Upper lobe of left lung (tissue), 6 donors: Measurements from ENCODE around the gene CCNB1. TPM values are rescaled to one million over a fixed set of nuclear protein-coding genes. Genes with fewer than 3 reads are reported as not detected.
A peak's percentile ranks its signal among the peaks of the same experiment; 100 is the strongest.

ENCODE experiments used
- ATAC-seq, 2 donors: fragments of 200-7000 bp; cut with Tn5 transposase; one replicate each; pipeline ENCODE4 v1.9.1; 2022; ENCODE audit warnings: mild to moderate bottlenecking in 2 of 2, moderate library complexity in 2 of 2; ENCODE audit not compliant: low FRiP score in 2 of 2
- DNase-seq, 2 donors: peaks; one replicate each; pipeline ENCODE4 v3.0.0-alpha.2; 2019 to 2020
- H3K27ac ChIP-seq, 4 donors: fragments of 200-600 bp; sonication (generic); one replicate each; pipeline ENCODE4 v1.5.1; 2016 to 2019
- H3K27me3 ChIP-seq, 4 donors: fragments of 200-600 bp; sonication (generic); one replicate each; pipeline ENCODE4 v1.5.1; 2017 to 2019
- H3K36me3 ChIP-seq, 4 donors: fragments of 200-600 bp; sonication (generic); one replicate each; pipeline ENCODE4 v1.5.1; 2016 to 2019
- H3K4me1 ChIP-seq, 4 donors: fragments of 200-600 bp; sonication (generic); one replicate each; pipeline ENCODE4 v1.5.1; 2018 to 2019
- H3K4me3 ChIP-seq, 4 donors: fragments of 200-600 bp; sonication (generic); one replicate each; pipeline ENCODE4 v1.5.1; 2017 to 2019; ENCODE audit warnings: mild to moderate bottlenecking in 2 of 4, moderate library complexity in 1 of 4
- H3K9me3 ChIP-seq, 4 donors: fragments of 200-600 bp; sonication (generic); one replicate each; pipeline ENCODE4 v1.5.1; 2018 to 2019
- EP300 ChIP-seq, 4 donors: sonication (generic); formaldehyde crosslinking; IDR thresholded peaks; one replicate each; pipeline ENCODE4 v1.5.1; 2017; ENCODE audit warnings: antibody characterized with exemption in 4 of 4, control low read depth in 2 of 4
- POLR2A ChIP-seq, 4 donors: fragments of 450-650 bp; IDR thresholded peaks; one replicate each; pipeline ENCODE4 v1.5.1; 2016 to 2017; ENCODE audit warnings: antibody characterized with exemption in 4 of 4, mild to moderate bottlenecking in 2 of 4
- POLR2AphosphoS5 ChIP-seq, 2 donors: sonication (generic); formaldehyde crosslinking; IDR thresholded peaks; one replicate each; pipeline ENCODE4 v1.5.1; 2017; ENCODE audit warnings: antibody characterized with exemption in 2 of 2
- WGBS, 2 donors: methylation state at CpG; one replicate each; pipeline ENCODE4 v1.1.5; 2017 to 2018; 5-methylcytosine and 5-hydroxymethylcytosine counted together
- total RNA-seq, 6 donors: library from RNA; depleted of rRNA in 4 of 6; stranded (reverse); fragments of >200 nt in 4 of 6; gene quantifications; one replicate each; pipeline versions ENCODE4 v1.1.0 to v1.2.1, GENCODE V29; 2016 to 2021
- TF ChIP-seq, protein P1 (sequence below), 6 experiments: fragments of 450-650 bp in 4 of 6; fragments of 200-600 bp in 2 of 6; sonication (generic) in 2 of 6; IDR thresholded peaks; one replicate each; pipeline ENCODE4 v1.5.1; 2016 to 2019; ENCODE audit warnings: antibody characterized with exemption in 6 of 6
- donor health status: DM: no; HTN: no; CAD: no; lungs with moderate emphysema.
- donor health status: DM: no; HTN: yes; CAD: no; lungs with severe emphysema.

The CCNB1 gene
- total RNA-seq, 6 donors from 2014 or later: 2.1 to 9.8 (median 5.6) TPM

DNA sequence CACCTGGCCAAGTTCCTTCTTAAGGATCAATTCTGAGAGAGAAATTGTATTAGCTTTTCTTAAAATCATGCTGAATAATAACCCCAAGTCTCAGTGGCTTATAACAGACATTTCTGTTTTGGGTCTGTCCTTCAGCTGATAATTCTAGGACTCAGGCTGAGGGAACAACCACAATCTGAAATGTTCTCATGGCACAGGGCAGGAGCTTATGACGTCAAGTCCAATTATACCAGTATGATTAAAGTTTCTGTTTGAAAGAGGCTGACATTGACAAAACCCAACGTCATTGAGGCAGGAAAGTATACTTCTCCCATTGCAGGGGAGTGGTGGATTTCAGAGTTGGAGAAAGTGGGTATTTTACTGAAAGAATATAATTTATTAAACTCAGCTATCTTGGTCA, 44.2 kb downstream of the CCNB1 start:
- 93 to 96% methylated on average over 2 of the region's 2 CpGs for WGBS, 2 donors
- TF ChIP-seq EP300 (IDR thresholded peaks at IDR 0.05) (no peak), POLR2A (IDR thresholded peaks at IDR 0.05) (no peak), POLR2AphosphoS5 (IDR thresholded peaks at IDR 0.05) (no peak)
- TF ChIP-seq, protein P1, sequence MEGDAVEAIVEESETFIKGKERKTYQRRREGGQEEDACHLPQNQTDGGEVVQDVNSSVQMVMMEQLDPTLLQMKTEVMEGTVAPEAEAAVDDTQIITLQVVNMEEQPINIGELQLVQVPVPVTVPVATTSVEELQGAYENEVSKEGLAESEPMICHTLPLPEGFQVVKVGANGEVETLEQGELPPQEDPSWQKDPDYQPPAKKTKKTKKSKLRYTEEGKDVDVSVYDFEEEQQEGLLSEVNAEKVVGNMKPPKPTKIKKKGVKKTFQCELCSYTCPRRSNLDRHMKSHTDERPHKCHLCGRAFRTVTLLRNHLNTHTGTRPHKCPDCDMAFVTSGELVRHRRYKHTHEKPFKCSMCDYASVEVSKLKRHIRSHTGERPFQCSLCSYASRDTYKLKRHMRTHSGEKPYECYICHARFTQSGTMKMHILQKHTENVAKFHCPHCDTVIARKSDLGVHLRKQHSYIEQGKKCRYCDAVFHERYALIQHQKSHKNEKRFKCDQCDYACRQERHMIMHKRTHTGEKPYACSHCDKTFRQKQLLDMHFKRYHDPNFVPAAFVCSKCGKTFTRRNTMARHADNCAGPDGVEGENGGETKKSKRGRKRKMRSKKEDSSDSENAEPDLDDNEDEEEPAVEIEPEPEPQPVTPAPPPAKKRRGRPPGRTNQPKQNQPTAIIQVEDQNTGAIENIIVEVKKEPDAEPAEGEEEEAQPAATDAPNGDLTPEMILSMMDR (IDR thresholded peaks at IDR 0.05): no peak

DNA sequence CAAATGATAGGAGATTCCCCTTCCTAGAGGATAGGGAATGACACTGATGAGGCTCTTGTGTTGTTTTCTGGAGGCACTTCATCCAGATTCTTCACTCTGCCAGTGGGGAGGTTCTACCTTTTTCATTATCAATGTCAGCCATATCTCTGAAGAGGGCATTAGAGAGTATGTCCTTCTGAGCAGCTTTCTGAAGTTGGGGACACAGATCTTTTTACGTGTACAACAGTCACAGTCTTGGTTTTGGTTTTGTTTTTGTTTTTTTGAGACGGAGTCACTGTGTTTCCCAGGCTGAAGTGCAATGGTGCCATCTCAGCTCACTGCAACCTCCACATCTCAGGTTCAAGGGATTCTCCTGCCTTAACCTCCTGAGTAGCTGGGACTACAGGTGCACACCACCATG, 45.1 kb downstream of the CCNB1 start:
- Histone ChIP-seq H3K27ac (no peak overlapping the region), H3K4me1 (peaks cover 0 to 4% (median 0%) of the 10 kb centered on the region in 4 donors), H3K9me3 (no peaks in the 10 kb centered on the region), H3K27me3 (no peaks in the 10 kb centered on the region), H3K36me3 (no peaks in the 10 kb centered on the region), H3K4me3 (no peak overlapping the region)
- ATAC-seq (no peak), DNase-seq (no peak)
- TF ChIP-seq, protein P1 (IDR thresholded peaks at IDR 0.05): no peak
- no peak for TF ChIP-seq POLR2A (IDR thresholded peaks at IDR 0.05)
- TF ChIP-seq POLR2AphosphoS5 (IDR thresholded peaks at IDR 0.05): no peak
- no peak for TF ChIP-seq EP300 (IDR thresholded peaks at IDR 0.05)
- 75 to 91% methylated on average over 2 of the region's 2 CpGs for WGBS, 2 donors

More for the DNA sequence above, 44.2 kb downstream of the CCNB1 start:
- H3K9me3 ChIP-seq: no peaks in the 10 kb centered on the region
- ATAC-seq (no peak), DNase-seq (no peak)
- H3K27me3 ChIP-seq: no peaks in the 10 kb centered on the region
- no peaks in the 10 kb centered on the region for H3K4me1 ChIP-seq
- no peak overlapping the region for H3K27ac ChIP-seq
- no peaks in the 10 kb centered on the region for H3K36me3 ChIP-seq
- no peak overlapping the region for H3K4me3 ChIP-seq

DNA sequence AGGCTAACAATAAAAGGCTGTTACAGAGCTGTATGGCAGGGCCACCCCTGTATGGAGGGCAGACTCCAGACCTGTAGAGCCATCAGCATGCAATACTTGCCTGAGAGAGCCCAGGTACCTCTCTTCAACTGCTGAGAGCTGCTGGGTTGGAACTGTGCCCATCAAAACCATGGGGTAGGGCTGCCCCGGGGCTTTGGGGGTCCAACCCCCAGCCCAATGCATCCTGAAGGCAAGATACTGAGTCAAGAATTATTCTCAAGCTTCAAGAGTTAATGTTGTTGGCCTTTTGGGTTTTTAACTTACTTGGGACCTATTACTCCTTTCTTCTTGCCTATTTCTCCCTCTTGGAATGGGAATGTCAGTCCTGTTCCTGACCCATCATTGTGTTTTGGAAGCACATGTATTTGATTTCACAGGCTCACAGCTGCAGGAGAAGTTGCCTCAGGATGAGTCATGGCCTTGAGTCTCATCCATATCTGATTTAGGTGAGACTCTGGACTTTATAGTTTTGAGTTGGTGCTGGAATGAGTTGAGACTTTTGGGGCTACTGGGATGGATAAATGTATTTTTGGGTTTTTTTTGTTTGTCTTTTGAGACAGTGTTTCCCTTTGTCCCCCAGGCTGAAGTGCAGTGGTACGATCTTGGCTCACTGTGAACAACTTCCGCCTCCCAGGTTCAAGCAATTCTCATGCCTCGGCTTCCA, 46.7 kb downstream of the CCNB1 start:
- ATAC-seq: no peak
- no peaks in the 10 kb centered on the region for H3K36me3 ChIP-seq
- H3K27ac ChIP-seq: no peak overlapping the region
- no peaks in the 10 kb centered on the region for H3K27me3 ChIP-seq
- no peak overlapping the region for H3K4me3 ChIP-seq
- 89 to 94% methylated on average over 4 of the region's 4 CpGs for WGBS, 2 donors
- no peaks in the 10 kb centered on the region for H3K9me3 ChIP-seq
- no peak for DNase-seq
- TF ChIP-seq, protein P1 (IDR thresholded peaks at IDR 0.05): no peak
- H3K4me1 ChIP-seq: peaks cover 2 to 10% (median 3%) of the 10 kb centered on the region in 4 donors

DNA sequence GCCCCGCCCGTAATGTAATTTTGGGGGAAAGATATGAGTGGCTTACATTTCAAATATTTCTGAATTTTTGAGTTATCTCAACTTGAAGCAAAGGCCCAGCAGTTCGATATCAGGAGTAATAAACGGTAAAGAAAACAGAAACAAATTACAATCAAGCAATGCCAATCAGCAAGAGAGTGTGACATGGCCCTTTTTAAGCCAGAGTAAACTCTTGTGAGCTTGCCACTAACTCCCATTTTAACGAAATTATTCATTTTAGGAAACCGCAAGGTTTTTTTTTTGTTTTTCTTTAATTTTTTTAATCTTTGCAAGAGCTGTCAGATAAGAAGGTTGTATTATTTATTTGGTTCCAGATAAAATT, 50.2 kb downstream of the CCNB1 start:
- Histone ChIP-seq H3K4me1 (peaks cover 12 to 23% (median 14%) of the 10 kb centered on the region in 4 donors), H3K9me3 (no peaks in the 10 kb centered on the region), H3K36me3 (no peaks in the 10 kb centered on the region), H3K4me3 (peak overlapping the region in 3 of 4 donors; percentile 57 to 86 (median 79)), H3K27me3 (no peaks in the 10 kb centered on the region), H3K27ac (peak overlapping the region in 2 of 4 donors; percentile 91 to 94)
- no peak for TF ChIP-seq POLR2AphosphoS5 (IDR thresholded peaks at IDR 0.05)
- no peak for ATAC-seq
- WGBS, 2 donors: 52 to 55% methylated on average over 6 of the region's 6 CpGs
- DNase-seq: no peak

DNA sequence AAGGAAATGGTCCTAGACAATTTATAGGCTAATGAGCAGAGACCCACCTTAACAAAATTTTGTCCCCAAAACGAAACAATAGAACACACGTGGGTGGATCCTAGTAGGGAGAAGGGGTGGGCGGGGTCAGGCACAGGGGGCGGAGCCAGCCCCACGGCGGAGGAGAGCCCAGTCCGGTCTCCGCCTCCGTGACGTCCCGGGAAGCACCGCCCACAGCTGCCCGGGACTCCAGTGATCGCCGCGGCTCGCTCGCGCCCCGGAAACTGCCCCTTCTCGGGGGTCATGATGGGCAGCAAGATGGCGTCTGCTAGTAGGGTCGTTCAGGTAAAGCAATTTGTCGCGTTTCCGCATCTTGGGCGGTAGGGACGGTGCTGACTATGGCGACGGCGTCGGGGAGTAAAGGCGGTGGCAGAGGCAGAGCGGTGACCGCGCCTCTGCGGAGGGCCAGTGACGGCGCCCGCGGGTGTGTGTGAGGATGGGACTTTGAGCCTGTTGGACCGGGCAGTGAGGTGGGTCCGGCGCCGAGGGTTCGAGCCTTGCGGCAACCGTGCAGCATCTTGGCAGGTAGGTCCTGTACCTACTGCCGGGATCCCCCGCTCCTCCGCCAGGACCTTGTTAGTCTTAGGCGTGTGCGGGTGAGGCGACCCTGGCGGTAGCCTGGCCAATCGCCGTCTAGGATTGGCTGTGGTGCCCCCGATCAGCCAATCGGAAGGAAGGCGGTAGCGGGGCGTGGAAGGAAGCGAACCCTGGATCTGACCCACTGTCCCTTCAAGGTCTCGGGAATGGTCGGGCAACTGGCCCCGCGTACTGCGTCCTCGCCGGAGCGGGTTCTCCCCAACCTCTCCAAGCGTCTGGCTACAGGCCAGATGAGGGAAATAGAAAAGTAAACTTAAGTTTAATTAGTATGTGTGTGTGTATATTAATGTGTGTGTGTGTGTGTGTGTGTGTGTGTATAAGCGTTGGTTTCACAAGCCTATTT, 50.9 kb downstream of the CCNB1 start:
- WGBS, 2 donors: 0 to 1% methylated on average over 42 to 44 of the region's 73 CpGs
- H3K36me3 ChIP-seq: no peaks in the 10 kb centered on the region
- H3K27ac ChIP-seq: peak overlapping the region; percentile 85 to 98 (median 92)
- H3K4me1 ChIP-seq: peaks cover 12 to 23% (median 14%) of the 10 kb centered on the region in 4 donors
- DNase-seq: peak; percentile 99 to 100
- ATAC-seq: peak; percentile 98 to 99
- H3K27me3 ChIP-seq: no peaks in the 10 kb centered on the region
- peak in 1 of 4 donors; percentile 36 for TF ChIP-seq EP300 (IDR thresholded peaks at IDR 0.05)
- TF ChIP-seq, protein P1 (IDR thresholded peaks at IDR 0.05): peak in 4 of 6 experiments; percentile 67 to 80 (median 76)
- peak; percentile 89 to 90 for TF ChIP-seq POLR2AphosphoS5 (IDR thresholded peaks at IDR 0.05)
- peak in 2 of 4 donors; percentile 42 to 93 for TF ChIP-seq POLR2A (IDR thresholded peaks at IDR 0.05)
- peak overlapping the region; percentile 57 to 86 (median 80) for H3K4me3 ChIP-seq
- no peaks in the 10 kb centered on the region for H3K9me3 ChIP-seq
